Measurements from ENCODE around the gene KCNQ2.

KCNQ2 gene

DNA sequence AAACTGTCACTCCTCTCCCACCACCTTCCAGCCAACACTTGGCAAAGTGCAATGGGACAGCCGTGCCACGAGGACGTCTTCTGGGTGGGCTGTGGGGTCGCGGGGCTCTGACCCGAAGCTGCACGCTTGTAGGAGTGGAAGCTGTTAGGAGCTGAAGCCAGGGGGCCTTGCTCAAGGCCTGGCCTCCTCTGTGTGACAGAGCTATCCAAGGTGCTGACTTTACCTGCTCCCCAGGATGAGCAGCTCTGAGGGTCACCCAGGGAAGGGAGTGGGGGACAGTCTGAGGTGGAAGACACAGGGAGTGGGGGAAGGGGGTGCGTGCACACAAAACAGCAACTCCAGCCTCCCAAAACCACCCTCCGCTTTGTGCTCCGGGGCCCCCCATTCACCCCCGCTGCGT lies 93.8 kb downstream of the KCNQ2 start:
- Histone ChIP-seq H3K4me2 (ENCODE audit: low read length) (no peak overlapping the region), H3K79me2 (ENCODE audit: insufficient read depth, low read length) (no peaks in the 10 kb centered on the region), H3K27me3 (ENCODE audit: insufficient read depth, low read length) (peaks cover 4% of the 10 kb centered on the region; the same call in 1 of the 2 replicates), H3K4me3 (ENCODE audit: low read depth, low read length, poor library complexity, severe bottlenecking) (no peak overlapping the region), H3K9me2 (ENCODE audit: low read depth, low read length) (no peaks in the 10 kb centered on the region), H3F3A (ENCODE audit: insufficient read depth, low read length) (no peaks in the 10 kb centered on the region), H3K9ac (ENCODE audit: low read length) (no peak overlapping the region), H3K36me3 (ENCODE audit: insufficient read depth, low read length) (no peaks in the 10 kb centered on the region), H3K4me1 (ENCODE audit: insufficient read depth, low read length, severe bottlenecking) (no peaks in the 10 kb centered on the region), H4K20me1 (ENCODE audit: insufficient read depth, low read length) (no peaks in the 10 kb centered on the region), H3K27ac (ENCODE audit: low read depth, low read length, poor library complexity, severe bottlenecking) (no peak overlapping the region), H2AFZ (ENCODE audit: low read length) (no peak overlapping the region), H3K9me3 (ENCODE audit: low read length) (no peaks in the 10 kb centered on the region)
- TF ChIP-seq CTCF (IDR thresholded peaks at IDR 0.05; ENCODE audit: low read length) = no peak

GRCh38 chr20:63377951-63378381 lies 94.5 kb downstream of the KCNQ2 start:
- no peak overlapping the region for H3K4me2 ChIP-seq (ENCODE audit: low read length)
- H3K36me3 ChIP-seq (ENCODE audit: insufficient read depth, low read length) = no peaks in the 10 kb centered on the region
- no peak overlapping the region for H3K27ac ChIP-seq (ENCODE audit: low read depth, low read length, poor library complexity, severe bottlenecking)
- TF ChIP-seq EZH2 (IDR thresholded peaks at IDR 0.05; ENCODE audit: borderline replicate concordance, low read length) = no peak
- TF ChIP-seq CTCF (IDR thresholded peaks at IDR 0.05; ENCODE audit: low read length) = no peak
- no peak overlapping the region for H3K9ac ChIP-seq (ENCODE audit: low read length)
- no peak overlapping the region for H2AFZ ChIP-seq (ENCODE audit: low read length)
- no peaks in the 10 kb centered on the region for H3K4me1 ChIP-seq (ENCODE audit: insufficient read depth, low read length, severe bottlenecking)
- H4K20me1 ChIP-seq (ENCODE audit: insufficient read depth, low read length) = no peaks in the 10 kb centered on the region
- H3K9me2 ChIP-seq (ENCODE audit: low read depth, low read length) = no peaks in the 10 kb centered on the region
- H3F3A ChIP-seq (ENCODE audit: insufficient read depth, low read length) = no peaks in the 10 kb centered on the region
- H3K9me3 ChIP-seq (ENCODE audit: low read length) = no peaks in the 10 kb centered on the region
- H3K27me3 ChIP-seq (ENCODE audit: insufficient read depth, low read length) = no peaks in the 10 kb centered on the region
- H3K79me2 ChIP-seq (ENCODE audit: insufficient read depth, low read length) = no peaks in the 10 kb centered on the region
- no peak overlapping the region for H3K4me3 ChIP-seq (ENCODE audit: low read depth, low read length, poor library complexity, severe bottlenecking)

DNA sequence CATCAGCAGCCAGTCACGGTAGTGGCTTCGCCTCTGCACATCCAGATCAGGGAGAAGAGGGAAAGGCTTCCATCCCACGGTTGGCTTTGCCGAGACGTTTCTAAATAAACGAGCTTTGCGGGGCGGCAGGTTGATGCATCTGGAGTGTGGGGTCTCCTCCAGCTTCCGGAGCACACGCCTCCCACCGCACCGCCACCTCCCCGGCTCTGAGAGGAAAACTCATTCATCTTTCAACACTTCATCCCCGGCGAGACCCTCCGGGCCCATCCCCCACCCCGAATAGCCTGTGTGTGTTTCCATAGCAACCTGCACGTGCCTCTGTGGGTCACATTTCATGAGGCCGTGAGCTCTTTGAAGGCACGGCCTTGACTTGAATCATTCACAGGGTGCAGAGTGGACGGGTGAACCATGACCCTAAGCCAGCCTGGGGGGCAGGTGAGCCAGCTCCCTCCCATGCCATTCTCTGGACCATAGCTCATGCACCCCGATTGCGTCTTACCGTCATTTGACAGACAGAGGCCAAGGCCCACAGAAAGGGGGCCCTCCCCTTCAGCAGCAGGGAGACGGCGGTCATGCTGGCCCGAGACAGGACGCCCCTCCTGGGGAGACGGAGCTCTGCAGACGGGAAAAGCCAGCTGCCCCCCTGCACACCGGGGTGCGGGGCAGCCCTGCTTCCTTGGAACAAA lies 95.1 kb downstream of the KCNQ2 start:
- Histone ChIP-seq H2AFZ (ENCODE audit: low read length) (no peak overlapping the region), H4K20me1 (ENCODE audit: insufficient read depth, low read length) (no peaks in the 10 kb centered on the region), H3K4me2 (ENCODE audit: low read length) (no peak overlapping the region), H3K79me2 (ENCODE audit: insufficient read depth, low read length) (no peaks in the 10 kb centered on the region), H3F3A (ENCODE audit: insufficient read depth, low read length) (no peaks in the 10 kb centered on the region), H3K27ac (ENCODE audit: low read depth, low read length, poor library complexity, severe bottlenecking) (no peak overlapping the region), H3K9me3 (ENCODE audit: low read length) (no peaks in the 10 kb centered on the region), H3K27me3 (ENCODE audit: insufficient read depth, low read length) (no peaks in the 10 kb centered on the region), H3K36me3 (ENCODE audit: insufficient read depth, low read length) (no peaks in the 10 kb centered on the region), H3K9me2 (ENCODE audit: low read depth, low read length) (no peaks in the 10 kb centered on the region), H3K4me1 (ENCODE audit: insufficient read depth, low read length, severe bottlenecking) (no peaks in the 10 kb centered on the region), H3K9ac (ENCODE audit: low read length) (no peak overlapping the region), H3K4me3 (ENCODE audit: low read depth, low read length, poor library complexity, severe bottlenecking) (no peak overlapping the region)
- no peak for TF ChIP-seq CTCF (IDR thresholded peaks at IDR 0.05; ENCODE audit: low read length)
- no peak for TF ChIP-seq EZH2 (IDR thresholded peaks at IDR 0.05; ENCODE audit: borderline replicate concordance, low read length)
